Stimulated activated CD8-positive, alpha-beta memory T cell treated with anti-CD3 and anti-CD28 coated beads, Interleukin-7, amount 100 ng/mL, for 24 hours (primary cell): ENCODE measurements around the gene KRTAP5-3.
"Not testable (repeated sequence)": the region's sequence is repeated elsewhere in the genome, so short reads cannot be mapped to it uniquely, and the experiment has no call there.

ENCODE experiments used
- DNase-seq: peaks from one replicate; pipeline ENCODE4 v3.0.0-alpha.2; 2020; ENCODE audit warnings: low read depth

The KRTAP5-3 gene

DNA sequence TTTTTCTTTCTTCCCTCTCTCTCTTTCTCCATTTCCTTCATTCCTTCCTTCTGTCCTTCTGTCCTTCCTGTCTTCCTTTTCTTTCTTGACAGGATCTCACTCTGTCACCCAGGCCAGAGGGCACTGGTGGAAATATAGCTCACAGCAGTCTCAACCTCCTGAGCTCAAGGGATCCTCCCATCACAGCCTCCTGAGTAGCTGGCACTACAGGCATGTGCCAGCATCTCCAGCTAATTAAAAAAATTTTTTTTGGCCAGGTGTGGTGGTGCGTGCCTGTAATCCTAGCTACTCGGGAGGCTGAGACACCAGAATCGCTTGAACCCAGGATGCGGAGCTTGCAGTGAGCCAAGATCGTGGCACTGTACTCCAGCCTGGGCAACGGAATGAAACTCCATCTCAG lies 31.4 kb downstream of the KRTAP5-3 start:
- no peak for DNase-seq

DNA sequence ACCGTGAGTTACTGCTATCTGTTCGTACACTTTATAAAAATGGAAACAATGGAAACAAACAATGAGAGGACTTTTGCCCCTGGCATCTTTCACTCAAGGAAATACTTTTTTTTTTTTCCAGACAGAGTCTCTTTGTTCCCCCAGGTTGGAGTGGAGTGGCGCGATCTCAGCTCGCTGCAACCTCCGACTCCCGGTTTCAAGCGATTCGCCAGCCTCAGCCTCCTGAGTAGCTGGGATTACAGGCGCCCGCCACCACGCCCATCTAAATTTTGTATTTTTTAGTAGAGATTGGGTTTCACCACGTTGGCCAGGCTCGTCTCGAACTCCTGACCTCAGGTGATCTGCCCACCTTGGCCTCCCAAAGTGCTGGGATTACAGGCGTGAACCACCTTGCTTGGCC lies 32.5 kb downstream of the KRTAP5-3 start:
- not testable (repeated sequence) for DNase-seq

DNA sequence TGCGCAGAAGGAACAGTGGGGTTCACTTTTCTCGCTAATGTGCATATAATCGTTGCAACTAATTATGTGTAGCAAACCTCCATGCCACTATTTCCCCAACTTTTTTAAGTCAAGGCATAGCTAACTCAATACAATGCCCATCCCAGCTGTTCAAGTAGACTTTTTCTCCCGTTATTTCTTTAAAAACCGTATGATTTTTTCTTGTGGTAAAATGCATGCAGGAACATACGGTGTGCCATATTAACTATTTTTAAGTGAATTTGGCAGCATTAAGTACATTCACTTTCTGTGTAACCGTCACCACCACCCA lies 33.4 kb downstream of the KRTAP5-3 start:
- DNase-seq, result no peak

- DNase-seq, result peak; percentile 35
These were observed 33.9 kb downstream of the KRTAP5-3 start for GRCh38 chr11:1574238-1574932.

DNA sequence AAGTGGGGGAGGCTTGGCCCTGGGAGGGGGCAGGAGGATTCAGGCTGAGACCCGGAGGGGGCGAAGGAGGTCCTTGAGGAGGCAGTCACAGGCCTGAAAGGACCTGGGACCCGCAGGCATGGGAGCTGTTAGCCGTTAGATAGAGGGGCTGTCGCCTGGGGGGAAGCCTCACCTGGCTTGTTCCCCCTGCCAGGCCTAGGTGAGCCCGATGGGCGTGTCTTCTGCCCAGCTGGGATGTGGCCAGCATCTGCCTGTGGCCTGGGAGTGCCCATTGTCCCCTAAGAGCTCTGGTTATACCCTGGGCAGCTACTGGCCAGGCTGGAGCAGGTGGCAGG lies 34.4 kb downstream of the KRTAP5-3 start:
- DNase-seq, result no peak

GRCh38 chr11:1573077-1573902 lies 35.0 kb downstream of the KRTAP5-3 start:
- no peak for DNase-seq

DNA sequence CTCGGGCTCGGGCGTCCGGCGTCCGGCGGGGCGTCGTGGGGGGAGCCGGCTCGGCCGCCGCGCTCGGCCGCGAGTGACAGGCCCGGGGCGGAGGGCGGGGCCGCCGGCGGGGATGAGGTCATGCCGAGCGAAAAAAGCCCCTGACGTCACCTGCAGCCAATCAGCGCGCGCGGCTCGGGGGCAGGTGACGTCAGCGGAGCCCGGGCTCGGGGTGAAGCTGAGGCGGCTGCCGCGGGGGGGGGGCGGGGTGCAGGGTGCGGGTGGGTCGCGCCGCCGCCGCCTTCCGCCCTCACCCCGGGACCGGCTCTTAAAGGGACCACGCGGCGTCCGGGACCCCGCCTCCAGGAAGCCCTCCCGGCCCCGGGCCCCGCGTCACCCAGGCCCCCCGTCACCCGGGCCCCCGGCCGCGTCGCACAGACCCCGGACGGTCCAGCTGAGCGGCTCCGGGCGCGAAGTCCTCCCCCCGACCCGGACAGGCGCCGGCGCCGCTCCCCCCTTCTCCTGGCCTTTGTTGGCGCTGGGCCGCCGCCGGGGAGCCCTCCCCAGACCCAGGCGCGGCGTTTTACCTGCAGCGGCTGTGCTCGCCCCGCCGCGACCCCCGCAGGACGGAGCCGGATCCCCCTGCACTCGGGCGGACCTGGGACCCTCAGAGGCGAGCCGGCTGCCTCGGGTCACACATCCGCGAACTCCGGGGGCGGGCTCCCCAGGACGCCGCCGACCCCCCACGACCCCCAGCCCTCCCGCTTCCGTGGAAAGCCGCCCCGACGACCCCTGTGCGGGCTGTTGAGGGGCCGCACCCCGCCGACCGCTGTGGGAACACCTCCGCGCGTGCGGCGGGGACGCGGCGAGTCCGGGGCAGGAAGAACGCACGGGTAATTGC lies 35.8 kb downstream of the KRTAP5-3 start, which contains the start of gene DUSP8:
TSS of gene DUSP8 (minus strand) at position 75 of the 880 bp plus-strand sequence. CDS start 6,445 bp downstream, outside the sequence.
- DNase-seq, result peak; percentile 80

DNA sequence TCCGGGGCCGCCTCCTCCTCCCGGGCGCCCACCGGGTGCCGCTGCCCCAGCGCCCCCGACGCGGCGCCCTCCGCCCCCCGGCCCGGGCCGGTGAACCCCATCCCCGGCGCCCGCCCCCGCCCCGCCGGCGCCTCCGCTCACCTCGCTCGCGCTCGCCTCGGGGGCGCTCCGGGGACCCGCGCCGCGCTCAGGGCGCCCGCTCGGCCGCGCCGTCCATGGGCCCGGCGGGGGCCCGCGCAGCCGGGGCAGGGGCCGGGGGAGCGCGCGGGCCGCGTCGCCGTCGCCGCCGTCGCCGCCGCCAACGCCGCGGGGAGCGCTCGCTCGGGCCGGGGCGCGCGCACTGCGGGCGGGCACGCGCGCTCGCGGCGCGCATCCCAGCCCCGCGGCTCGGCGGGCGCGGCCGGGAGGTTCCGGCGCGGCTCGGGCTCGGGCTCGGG lies 36.5 kb downstream of the KRTAP5-3 start:
- no peak for DNase-seq

GRCh38 chr11:1570896-1571759 lies 37.1 kb downstream of the KRTAP5-3 start:
- no peak for DNase-seq

- no peak for DNase-seq
These were observed 37.8 kb downstream of the KRTAP5-3 start for GRCh38 chr11:1570531-1570895.

GRCh38 chr11:1570001-1570453 lies 38.2 kb downstream of the KRTAP5-3 start:
- DNase-seq, result no peak

DNA sequence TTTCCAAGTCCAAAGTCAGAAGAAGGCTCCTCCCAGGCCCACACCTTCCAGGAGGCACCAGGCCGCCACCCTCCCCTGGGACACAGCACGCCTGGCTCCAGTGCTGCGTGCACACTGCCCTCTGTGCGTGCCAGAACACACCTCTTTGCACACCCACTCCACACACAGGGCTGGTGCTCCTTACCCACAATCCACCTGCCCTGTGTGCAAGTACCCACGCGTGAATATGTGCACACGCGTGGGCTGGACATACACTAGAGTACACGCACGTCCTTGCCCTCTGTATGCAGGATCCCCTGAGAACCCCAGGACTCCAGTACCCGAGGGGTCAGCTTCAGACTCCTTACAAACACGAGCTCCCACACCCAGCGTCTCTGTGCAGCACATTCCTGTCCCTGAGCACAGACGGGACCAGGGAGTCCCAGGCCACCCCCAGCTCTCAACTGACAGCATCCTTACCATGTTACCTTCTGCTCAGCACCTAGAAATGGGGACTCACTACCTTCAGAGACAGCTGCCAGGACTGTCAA lies 38.9 kb downstream of the KRTAP5-3 start:
- DNase-seq, result no peak

- DNase-seq, result no peak
These were observed 39.8 kb downstream of the KRTAP5-3 start for GRCh38 chr11:1568441-1568911.

- no peak for DNase-seq
These were observed 40.6 kb downstream of the KRTAP5-3 start for GRCh38 chr11:1567721-1568100.

DNA sequence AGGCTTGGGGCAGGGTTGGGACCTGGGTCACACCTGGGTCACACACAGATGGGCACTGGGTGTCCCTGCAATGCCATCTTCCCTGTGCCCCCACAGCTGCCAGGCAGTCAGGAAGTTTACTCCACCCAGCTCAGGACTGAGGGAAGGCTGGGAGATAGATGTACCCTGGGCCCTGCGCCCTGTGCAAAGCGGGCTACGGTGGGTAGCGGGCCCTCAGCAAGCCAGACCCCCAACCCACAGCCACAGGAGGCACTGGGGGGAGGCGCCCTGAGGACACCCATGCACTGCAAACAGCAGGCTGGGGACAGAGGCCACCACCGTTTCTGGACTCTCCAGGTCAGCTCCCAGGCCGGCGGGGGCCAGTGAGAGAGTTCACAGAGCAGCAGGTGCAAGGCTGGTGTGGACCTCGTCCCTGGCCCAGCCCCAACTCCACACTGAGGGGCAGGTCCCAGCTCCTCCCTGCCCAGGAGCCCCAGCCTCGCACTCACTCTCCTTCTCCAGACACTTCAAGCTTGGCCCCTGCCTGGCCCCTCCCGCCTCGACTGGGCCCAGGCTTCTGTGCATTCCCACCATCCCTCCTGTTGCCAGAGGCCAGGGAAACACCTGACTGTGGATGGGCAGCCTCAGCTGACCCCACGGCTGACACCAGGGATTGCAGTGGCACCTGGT lies 41.1 kb downstream of the KRTAP5-3 start:
- DNase-seq, result no peak

- no peak for DNase-seq
These were observed 41.7 kb downstream of the KRTAP5-3 start for GRCh38 chr11:1566381-1567051.

DNA sequence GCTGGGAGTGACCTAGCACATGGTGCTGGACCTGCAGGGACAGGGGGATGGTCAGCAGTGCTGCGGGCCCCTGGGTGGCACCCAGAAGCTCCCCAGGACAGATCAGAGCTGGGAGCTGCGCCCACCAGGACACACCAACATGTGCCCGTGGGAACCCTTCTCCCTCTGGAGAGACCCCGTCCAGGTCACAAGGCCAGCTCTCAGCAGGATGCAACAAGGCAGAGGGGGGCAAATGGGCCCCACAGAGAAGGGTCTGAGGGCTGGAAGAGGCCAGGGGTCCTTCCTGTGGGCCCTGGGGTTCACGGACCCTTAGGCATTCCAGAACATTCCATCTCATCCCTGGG lies 42.4 kb downstream of the KRTAP5-3 start:
- DNase-seq, result no peak

DNA sequence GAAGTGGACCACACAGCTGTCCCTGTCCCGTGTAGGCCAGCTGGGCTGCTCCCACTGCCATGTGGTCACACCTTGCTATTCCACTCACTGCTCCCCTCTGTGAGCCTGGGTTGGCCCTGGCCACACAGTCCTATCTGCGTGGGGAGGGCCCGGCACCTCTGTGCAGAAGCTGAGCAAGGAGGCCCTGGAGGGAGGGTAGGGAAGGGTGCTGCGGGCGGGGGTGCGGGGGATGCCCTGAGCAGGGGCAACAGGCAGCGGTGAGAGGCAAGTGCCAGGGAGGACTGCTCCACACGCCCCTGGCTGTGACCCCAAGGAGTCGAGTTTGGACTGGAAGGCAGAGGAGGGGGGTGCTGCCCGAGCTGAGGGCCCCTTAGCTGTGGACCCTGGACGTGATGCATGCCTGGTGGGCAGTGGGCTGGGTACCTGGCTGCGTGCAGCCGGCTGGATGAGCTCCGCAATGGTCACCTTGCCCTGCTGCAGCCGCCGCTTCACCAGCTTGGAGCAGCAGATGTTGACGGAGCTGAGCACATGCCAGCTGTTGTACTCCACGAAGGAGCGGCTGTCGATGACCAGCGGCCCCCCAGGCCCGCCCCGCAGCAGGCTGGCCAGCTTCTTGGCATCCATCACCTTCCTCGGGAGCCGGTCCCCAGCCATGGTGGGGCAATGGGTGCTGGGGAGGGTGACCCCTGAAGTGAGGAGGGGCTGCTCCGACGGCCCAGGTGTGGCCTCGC lies 42.9 kb downstream of the KRTAP5-3 start:
- DNase-seq, result no peak

- DNase-seq, result no peak
These were observed 43.6 kb downstream of the KRTAP5-3 start for GRCh38 chr11:1564535-1565172.
